NT2/D1 (cell line): ENCODE results near the gene AOPEP.
"Not testable (repeated sequence)": the region's sequence is repeated elsewhere in the genome, so short reads cannot be mapped to it uniquely, and the experiment has no call there.

Experiments
- DNase-seq: peaks from one replicate; pipeline ENCODE4 v3.0.0-alpha.2; 2011; ENCODE audit warnings: low read depth, low spot score
- H3K27me3 ChIP-seq: 2 replicates; pipeline ENCODE4 v1.6.0; 2011; ENCODE audit warnings: mild to moderate bottlenecking; ENCODE audit not compliant: insufficient read length, insufficient read depth
- H3K36me3 ChIP-seq: 2 replicates; pipeline ENCODE4 v1.6.1; 2011; ENCODE audit warnings: mild to moderate bottlenecking, low read length, mixed read lengths; ENCODE audit not compliant: insufficient read depth, insufficient read length
- H3K4me1 ChIP-seq: 2 replicates; pipeline ENCODE4 v1.5.1; 2011; ENCODE audit not compliant: insufficient read depth, insufficient read length
- H3K4me3 ChIP-seq: 2 replicates; pipeline ENCODE4 v1.5.1; 2011; ENCODE audit warnings: low read depth; ENCODE audit not compliant: insufficient read length
- H3K9ac ChIP-seq: 2 replicates; pipeline ENCODE4 v1.6.0; 2011; ENCODE audit warnings: low read depth; ENCODE audit not compliant: insufficient read length
- H3K9me3 ChIP-seq: 2 replicates; pipeline ENCODE4 v1.5.1; 2011; ENCODE audit warnings: mild to moderate bottlenecking, low read length; ENCODE audit not compliant: insufficient read depth
- SUZ12 ChIP-seq: IDR thresholded peaks from 2 replicates; pipeline ENCODE4 v1.6.1; 2011; ENCODE audit not compliant: insufficient read length, insufficient read depth; ENCODE audit errors: extremely low read depth
- YY1 ChIP-seq: IDR thresholded peaks from 2 replicates; pipeline ENCODE4 v1.6.1; 2011; ENCODE audit not compliant: insufficient read length, insufficient read depth
- ZNF274 ChIP-seq: IDR thresholded peaks from 2 replicates; pipeline ENCODE4 v1.6.1; 2011; ENCODE audit warnings: mild to moderate bottlenecking, low read depth, low read length

The AOPEP gene

GRCh38 chr9:94952565-94953373 is 226.3 kb downstream of the AOPEP start:
- Histone ChIP-seq H3K27me3 (no peaks in the 10 kb centered on the region), H3K4me3 (no peak overlapping the region), H3K9me3 (no peaks in the 10 kb centered on the region), H3K9ac (no peak overlapping the region), H3K36me3 (peaks cover 24% of the 10 kb centered on the region), H3K4me1 (peaks cover 6% of the 10 kb centered on the region)
- no peak for TF ChIP-seq ZNF274
- TF ChIP-seq YY1 = no peak
- TF ChIP-seq SUZ12 = no peak
- no peak for DNase-seq

- H3K27me3 ChIP-seq = no peaks in the 10 kb centered on the region
- DNase-seq = no peak
- H3K9me3 ChIP-seq = no peaks in the 10 kb centered on the region
- H3K4me1 ChIP-seq = no peaks in the 10 kb centered on the region
- H3K4me3 ChIP-seq = no peak overlapping the region
- no peak for TF ChIP-seq SUZ12
- no peak for TF ChIP-seq ZNF274
- H3K36me3 ChIP-seq = peaks cover 20% of the 10 kb centered on the region
- no peak overlapping the region for H3K9ac ChIP-seq
Measured at GRCh38 chr9:94956731-94957130, 230.2 kb downstream of the AOPEP start.

GRCh38 chr9:94960964-94961363 is 234.5 kb downstream of the AOPEP start:
- H3K9me3 ChIP-seq = no peaks in the 10 kb centered on the region
- no peak overlapping the region for H3K4me3 ChIP-seq
- no peak for DNase-seq
- TF ChIP-seq YY1 (no peak), SUZ12 (no peak), ZNF274 (no peak)
- H3K4me1 ChIP-seq = no peaks in the 10 kb centered on the region
- H3K9ac ChIP-seq = no peak overlapping the region
- H3K27me3 ChIP-seq = no peaks in the 10 kb centered on the region
- peaks cover 14% of the 10 kb centered on the region for H3K36me3 ChIP-seq

GRCh38 chr9:94961870-94962269 is 235.4 kb downstream of the AOPEP start:
- Histone ChIP-seq H3K4me1 (no peaks in the 10 kb centered on the region), H3K9me3 (no peaks in the 10 kb centered on the region), H3K27me3 (no peaks in the 10 kb centered on the region), H3K36me3 (peaks cover 5% of the 10 kb centered on the region), H3K4me3 (no peak overlapping the region), H3K9ac (no peak overlapping the region)
- DNase-seq = no peak
- TF ChIP-seq ZNF274 = no peak
- no peak for TF ChIP-seq YY1
- no peak for TF ChIP-seq SUZ12

- not testable (repeated sequence) for H3K27me3 ChIP-seq, H3K4me3 ChIP-seq, H3K36me3 ChIP-seq, H3K4me1 ChIP-seq, H3K9ac ChIP-seq, DNase-seq, H3K9me3 ChIP-seq
Measured at GRCh38 chr9:94965631-94966030, 239.1 kb downstream of the AOPEP start.

- H3K36me3 ChIP-seq, H3K9me3 ChIP-seq, H3K4me1 ChIP-seq, DNase-seq, H3K9ac ChIP-seq, H3K4me3 ChIP-seq, H3K27me3 ChIP-seq: not testable (repeated sequence)
Measured at GRCh38 chr9:94966046-94966445, 239.5 kb downstream of the AOPEP start.

GRCh38 chr9:94967482-94967881 is 241.0 kb downstream of the AOPEP start:
- Histone ChIP-seq H3K36me3 (peaks cover 13% of the 10 kb centered on the region), H3K27me3 (no peaks in the 10 kb centered on the region), H3K9me3 (no peaks in the 10 kb centered on the region), H3K4me1 (no peaks in the 10 kb centered on the region), H3K4me3 (no peak overlapping the region), H3K9ac (no peak overlapping the region)
- TF ChIP-seq SUZ12 = no peak
- no peak for TF ChIP-seq ZNF274
- TF ChIP-seq YY1 = no peak
- no peak for DNase-seq
